Effector CD8-positive, alpha-beta T cell (primary cell): Measurements from ENCODE around the gene WDR74.
"Not testable (repeated sequence)": the region's sequence is repeated elsewhere in the genome, so short reads cannot be mapped to it uniquely, and the experiment has no call there.

Source experiments
- DNase-seq: peaks from one replicate; lab custom pipeline; 2025; lab: John Stamatoyannopoulos, UW

The WDR74 gene

GRCh38 chr11:62860835-62861563 is 21.6 kb upstream of the WDR74 start:
- DNase-seq: no peak

GRCh38 chr11:62859281-62859703 is 19.9 kb upstream of the WDR74 start:
- not testable (repeated sequence) for DNase-seq

GRCh38 chr11:62858201-62858600 is 18.8 kb upstream of the WDR74 start:
- no peak for DNase-seq

- DNase-seq: no peak
Observed at GRCh38 chr11:62857541-62857982, 18.2 kb upstream of the WDR74 start.

GRCh38 chr11:62856333-62856895 is 17.0 kb upstream of the WDR74 start:
- DNase-seq: no peak

GRCh38 chr11:62855571-62856332 is 16.4 kb upstream of the WDR74 start:
- peak; percentile 95 for DNase-seq

- no peak for DNase-seq
Observed at GRCh38 chr11:62854825-62855570, 15.6 kb upstream of the WDR74 start.

GRCh38 chr11:62854013-62854824 is 14.8 kb upstream of the WDR74 start:
- no peak for DNase-seq

- no peak for DNase-seq
Observed at GRCh38 chr11:62853279-62853965, 14.0 kb upstream of the WDR74 start.

GRCh38 chr11:62852523-62853188 is 13.3 kb upstream of the WDR74 start:
- no peak for DNase-seq

- DNase-seq: no peak
Observed at GRCh38 chr11:62851807-62852522, 12.6 kb upstream of the WDR74 start.

GRCh38 chr11:62850911-62851806 is 11.8 kb upstream of the WDR74 start:
- no peak for DNase-seq

GRCh38 chr11:62847767-62848314 is 8.5 kb upstream of the WDR74 start:
- DNase-seq: no peak

GRCh38 chr11:62846177-62846576 is 6.8 kb upstream of the WDR74 start:
- no peak for DNase-seq

- no peak for DNase-seq
Observed at GRCh38 chr11:62844154-62844553, 4.8 kb upstream of the WDR74 start.

GRCh38 chr11:62843466-62843865 is 4.1 kb upstream of the WDR74 start:
- no peak for DNase-seq

- not testable (repeated sequence) for DNase-seq
Observed at GRCh38 chr11:62842891-62843290, 3.5 kb upstream of the WDR74 start.

- peak; percentile 15 for DNase-seq
Observed at GRCh38 chr11:62842171-62842741, 2.9 kb upstream of the WDR74 start.
